ENCODE measurements around the gene MYH11. TPM values are rescaled to one million over a fixed set of nuclear protein-coding genes. Genes with fewer than 3 reads are reported as not detected.

MYH11 gene
- total and polyA plus RNA-seq, 2 experiments from 2014 or later, result 1.6 to 5.9 TPM

GRCh38 chr16:15658556-15658955 lies 198.3 kb downstream of the MYH11 start:
- H4K20me1 ChIP-seq (replicated peaks; ENCODE audit: insufficient read depth), result peaks cover 15% of the 10 kb centered on the region; the same call in 1 of the 2 replicates
- peaks cover 2% of the 10 kb centered on the region; the same call in 1 of the 3 replicates for H3K36me3 Mint-ChIP-seq (ENCODE audit: low read depth)
- no peak overlapping the region for H3K4me3 ChIP-seq
- H3K4me1 Mint-ChIP-seq, result no peaks in the 10 kb centered on the region; the same call in 2 of the 3 replicates
- ATAC-seq (no peak), DNase-seq (ENCODE audit: low spot score) (no peak)
- H3K9me3 Mint-ChIP-seq, result no peaks in the 10 kb centered on the region
- H3K36me3 ChIP-seq (ENCODE audit: insufficient read depth), result no peaks in the 10 kb centered on the region
- H3K27ac Mint-ChIP-seq, result no peak overlapping the region
- H3K9me2 ChIP-seq (ENCODE audit: insufficient read depth), result no peaks in the 10 kb centered on the region
- no peak overlapping the region for H3K27ac ChIP-seq (ENCODE audit: low read depth)
- H3K4me2 ChIP-seq, result no peak overlapping the region
- H3K79me2 ChIP-seq (replicated peaks; ENCODE audit: insufficient read depth), result peaks cover 38% of the 10 kb centered on the region
- H3K27me3 ChIP-seq (ENCODE audit: insufficient read depth), result no peaks in the 10 kb centered on the region
- H3F3A ChIP-seq (replicated peaks; ENCODE audit: low read depth), result no peaks in the 10 kb centered on the region
- peaks cover 13% of the 10 kb centered on the region for H3K27me3 Mint-ChIP-seq (ENCODE audit: insufficient read depth, low read depth, poor library complexity)
- no peaks in the 10 kb centered on the region for H3K4me1 ChIP-seq (ENCODE audit: insufficient read depth)
- TF ChIP-seq CTCF (conservative IDR thresholded peaks at IDR 0.05; ENCODE audit: low read depth in 2 of 2), result no peak
- no peak for TF ChIP-seq CREB1 (CRISPR knock-in tag; IDR thresholded peaks at IDR 0.05; ENCODE audit: low read depth)
- no peak for TF ChIP-seq NANOG (IDR thresholded peaks at IDR 0.05; ENCODE audit: borderline replicate concordance)
- TF ChIP-seq, protein P1, sequence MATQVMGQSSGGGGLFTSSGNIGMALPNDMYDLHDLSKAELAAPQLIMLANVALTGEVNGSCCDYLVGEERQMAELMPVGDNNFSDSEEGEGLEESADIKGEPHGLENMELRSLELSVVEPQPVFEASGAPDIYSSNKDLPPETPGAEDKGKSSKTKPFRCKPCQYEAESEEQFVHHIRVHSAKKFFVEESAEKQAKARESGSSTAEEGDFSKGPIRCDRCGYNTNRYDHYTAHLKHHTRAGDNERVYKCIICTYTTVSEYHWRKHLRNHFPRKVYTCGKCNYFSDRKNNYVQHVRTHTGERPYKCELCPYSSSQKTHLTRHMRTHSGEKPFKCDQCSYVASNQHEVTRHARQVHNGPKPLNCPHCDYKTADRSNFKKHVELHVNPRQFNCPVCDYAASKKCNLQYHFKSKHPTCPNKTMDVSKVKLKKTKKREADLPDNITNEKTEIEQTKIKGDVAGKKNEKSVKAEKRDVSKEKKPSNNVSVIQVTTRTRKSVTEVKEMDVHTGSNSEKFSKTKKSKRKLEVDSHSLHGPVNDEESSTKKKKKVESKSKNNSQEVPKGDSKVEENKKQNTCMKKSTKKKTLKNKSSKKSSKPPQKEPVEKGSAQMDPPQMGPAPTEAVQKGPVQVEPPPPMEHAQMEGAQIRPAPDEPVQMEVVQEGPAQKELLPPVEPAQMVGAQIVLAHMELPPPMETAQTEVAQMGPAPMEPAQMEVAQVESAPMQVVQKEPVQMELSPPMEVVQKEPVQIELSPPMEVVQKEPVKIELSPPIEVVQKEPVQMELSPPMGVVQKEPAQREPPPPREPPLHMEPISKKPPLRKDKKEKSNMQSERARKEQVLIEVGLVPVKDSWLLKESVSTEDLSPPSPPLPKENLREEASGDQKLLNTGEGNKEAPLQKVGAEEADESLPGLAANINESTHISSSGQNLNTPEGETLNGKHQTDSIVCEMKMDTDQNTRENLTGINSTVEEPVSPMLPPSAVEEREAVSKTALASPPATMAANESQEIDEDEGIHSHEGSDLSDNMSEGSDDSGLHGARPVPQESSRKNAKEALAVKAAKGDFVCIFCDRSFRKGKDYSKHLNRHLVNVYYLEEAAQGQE (IDR thresholded peaks at IDR 0.05; ENCODE audit: unreplicated experiment), result no peak
- no peak for TF ChIP-seq POLR2AphosphoS5 (IDR thresholded peaks at IDR 0.05; ENCODE audit: low read depth)
- no peak for TF ChIP-seq ZNF114 (CRISPR knock-in tag; IDR thresholded peaks at IDR 0.05)
- no peak for TF ChIP-seq ZNF462 (CRISPR knock-in tag; IDR thresholded peaks at IDR 0.05)
- no peak for TF ChIP-seq ZNF331 (CRISPR knock-in tag; IDR thresholded peaks at IDR 0.05; ENCODE audit: low read depth)
- no peak overlapping the region for H3K4me3 Mint-ChIP-seq
- H2AFZ ChIP-seq, result no peak overlapping the region
